Hepatic stellate cell (primary cell): ENCODE results near the gene PLA2G10.
"Not testable (repeated sequence)": the region's sequence is repeated elsewhere in the genome, so short reads cannot be mapped to it uniquely, and the experiment has no call there.

Experiments used
- DNase-seq: peaks from one replicate; pipeline ENCODE4 v3.0.0; 2011; ENCODE audit warnings: low spot score

PLA2G10 gene

GRCh38 chr16:14694129-14694528, at the start of gene PLA2G10:
PLA2G10 (minus strand) TSS chr16:14694308; CDS start chr16:14694229, 79 bp downstream.
- DNase-seq: not testable (repeated sequence)

GRCh38 chr16:14742273-14743128, 48.4 kb upstream of the PLA2G10 start, which contains the start of gene NPIPA2:
NPIPA2 (plus strand) TSS chr16:14742533; CDS start chr16:14748066, 5,533 bp downstream.
- not testable (repeated sequence) for DNase-seq

- DNase-seq: not testable (repeated sequence)
Measured at GRCh38 chr16:14741794-14742193, 47.7 kb upstream of the PLA2G10 start.

- DNase-seq: not testable (repeated sequence)
Measured at GRCh38 chr16:14740832-14741385, 46.8 kb upstream of the PLA2G10 start.

- not testable (repeated sequence) for DNase-seq
Measured at GRCh38 chr16:14733233-14733632, 39.1 kb upstream of the PLA2G10 start.

GRCh38 chr16:14703156-14704011, 9.3 kb upstream of the PLA2G10 start, which contains the start of gene NPIPA3:
NPIPA3 (plus strand) TSS chr16:14703411; CDS start chr16:14708944, 5,533 bp downstream.
- not testable (repeated sequence) for DNase-seq

- not testable (repeated sequence) for DNase-seq
Measured at GRCh38 chr16:14702672-14703071, 8.6 kb upstream of the PLA2G10 start.

- not testable (repeated sequence) for DNase-seq
Measured at GRCh38 chr16:14701859-14702258, 7.8 kb upstream of the PLA2G10 start.

GRCh38 chr16:14685870-14686793, 8.0 kb downstream of the PLA2G10 start:
- DNase-seq: peak; percentile 38

GRCh38 chr16:14682121-14682520, 12.0 kb downstream of the PLA2G10 start:
- no peak for DNase-seq

- no peak for DNase-seq
Measured at GRCh38 chr16:14681115-14681514, 13.0 kb downstream of the PLA2G10 start.

- not testable (repeated sequence) for DNase-seq
Measured at GRCh38 chr16:14680396-14680795, 13.7 kb downstream of the PLA2G10 start.

GRCh38 chr16:14678748-14679497, 15.2 kb downstream of the PLA2G10 start:
- DNase-seq: no peak

- DNase-seq: no peak
Measured at GRCh38 chr16:14677627-14678026, 16.5 kb downstream of the PLA2G10 start.

GRCh38 chr16:14676633-14677032, 17.5 kb downstream of the PLA2G10 start:
- DNase-seq: no peak

- no peak for DNase-seq
Measured at GRCh38 chr16:14672403-14672971, 21.6 kb downstream of the PLA2G10 start.

- no peak for DNase-seq
Measured at GRCh38 chr16:14669776-14670175, 24.3 kb downstream of the PLA2G10 start.

- DNase-seq: no peak
Measured at GRCh38 chr16:14668556-14669223, 25.4 kb downstream of the PLA2G10 start.
